ENCODE results near the gene F5. TPM values are rescaled to one million over a fixed set of nuclear protein-coding genes. Genes with fewer than 3 reads are reported as not detected.

The F5 gene
- total and polyA plus RNA-seq, 3 experiments from 2014 or later, result 0.06 to 76.5 (median 72.2) TPM

Other genes starting within 250 kb of the F5 start
- gene NME7, start 218.7 kb downstream of the F5 start, total RNA-seq, result 10 to 100 TPM; 21.7 to 25.3 TPM
- 28.3 TPM for gene NME7, start 218.7 kb downstream of the F5 start, polyA plus RNA-seq
- 10 to 100 TPM; 13.5 to 17.4 TPM for gene BLZF1, start 218.3 kb downstream of the F5 start, total RNA-seq
- gene BLZF1, start 218.3 kb downstream of the F5 start, polyA plus RNA-seq, result 14.0 TPM
- under 1 TPM; 0.24 to 0.26 TPM for gene CCDC181, start 159.0 kb downstream of the F5 start, total RNA-seq
- gene CCDC181, start 159.0 kb downstream of the F5 start, polyA plus RNA-seq, result not detected
- 1 to 10 TPM; 8.3 to 9.3 TPM for gene SLC19A2, start 100.5 kb downstream of the F5 start, total RNA-seq
- gene SLC19A2, start 100.5 kb downstream of the F5 start, polyA plus RNA-seq, result 0.62 TPM
- gene SELP, start 43.6 kb upstream of the F5 start, total RNA-seq, result under 1 TPM; 0.31 to 0.75 TPM
- 2.7 TPM for gene SELP, start 43.6 kb upstream of the F5 start, polyA plus RNA-seq
- gene SELL, start 125.1 kb upstream of the F5 start, total RNA-seq, result 10 to 100 TPM; 48.2 to 48.5 TPM
- gene SELL, start 125.1 kb upstream of the F5 start, polyA plus RNA-seq, result 871 TPM
- gene SELE, start 147.6 kb upstream of the F5 start, total RNA-seq, result not detected
- 0.06 TPM for gene SELE, start 147.6 kb upstream of the F5 start, polyA plus RNA-seq
- gene METTL18, start 208.4 kb upstream of the F5 start, total RNA-seq, result 10 to 100 TPM; 14.5 to 16.2 TPM
- gene METTL18, start 208.4 kb upstream of the F5 start, polyA plus RNA-seq, result 25.7 TPM

Measured in CD8-positive, alpha-beta memory T cell (primary cell).